Skeletal muscle tissue (tissue), 4 donors: ENCODE data around the gene CDS2. TPM values are rescaled to one million over a fixed set of nuclear protein-coding genes. Genes with fewer than 3 reads are reported as not detected.
"Not testable (repeated sequence)": the region's sequence is repeated elsewhere in the genome, so short reads cannot be mapped to it uniquely, and the experiment has no call there.

Experiments
- H3K27ac ChIP-seq: one replicate; pipeline ENCODE4 v1.7.0; 2013; ENCODE audit warnings: mild to moderate bottlenecking, low read depth, low read length, inconsistent platforms
- H3K27me3 ChIP-seq, 3 donors: one replicate each; pipeline ENCODE4 v1.7.0; 2013; ENCODE audit warnings: low read length in 3 of 3; ENCODE audit not compliant: control insufficient read depth in 3 of 3, insufficient read depth in 3 of 3
- H3K36me3 ChIP-seq, 3 donors: one replicate each; pipeline ENCODE4 v1.7.0; 2013; ENCODE audit warnings: low read length in 3 of 3; ENCODE audit not compliant: control insufficient read depth in 3 of 3, insufficient read depth in 3 of 3
- H3K4me1 ChIP-seq, 3 donors: one replicate each; pipeline ENCODE4 v1.7.0; 2013; ENCODE audit warnings: low read length in 3 of 3, mild to moderate bottlenecking in 3 of 3; ENCODE audit not compliant: control insufficient read depth in 3 of 3, insufficient read depth in 3 of 3
- H3K4me3 ChIP-seq, 3 donors: one replicate each; pipeline ENCODE4 v1.7.0; 2013; ENCODE audit warnings: low read length in 3 of 3
- H3K9ac ChIP-seq, 3 donors: one replicate each; pipeline ENCODE4 v1.7.0; 2013; ENCODE audit warnings: low read length in 3 of 3, mild to moderate bottlenecking in 3 of 3, moderate library complexity in 2 of 3, low read depth in 1 of 3
- H3K9me3 ChIP-seq, 3 donors: one replicate each; pipeline ENCODE4 v1.7.0; 2013; ENCODE audit warnings: low read length in 3 of 3; ENCODE audit not compliant: control insufficient read depth in 3 of 3
- total RNA-seq: library from RNA; depleted of rRNA; stranded (reverse); fragments of >200 nt; gene quantifications from one replicate; pipeline ENCODE4 v1.2.3, GENCODE V29; 2014
- donor health status: Osteomylitis.

Gene CDS2
- total RNA-seq, 1 donor from 2014 or later, result 27.1 TPM

DNA sequence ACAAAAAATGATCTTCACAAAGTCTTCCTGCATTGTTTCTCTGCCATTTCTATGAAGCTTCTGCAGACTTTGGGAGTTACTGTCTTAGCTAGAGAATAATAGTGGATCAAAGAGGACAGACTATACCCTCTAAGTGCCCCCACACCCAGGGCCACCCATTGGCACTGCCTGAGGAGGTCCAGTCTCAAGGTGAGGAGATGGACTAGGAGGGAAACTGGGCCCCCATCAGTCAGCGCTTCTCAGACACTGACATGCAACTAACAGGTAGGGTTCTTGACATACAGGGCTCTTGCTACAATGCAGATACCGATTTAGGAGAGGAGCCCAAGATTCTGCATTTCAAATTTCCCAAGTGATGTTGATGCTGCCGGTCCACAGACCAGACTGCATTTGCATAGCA lies 31.4 kb upstream of the CDS2 start:
- Histone ChIP-seq H3K36me3 (peaks cover 6 to 39% (median 18%) of the 10 kb centered on the region in 3 donors), H3K9ac (no peak overlapping the region), H3K9me3 (no peaks in the 10 kb centered on the region), H3K27me3 (no peaks in the 10 kb centered on the region), H3K4me1 (no peaks in the 10 kb centered on the region), H3K27ac (no peak overlapping the region), H3K4me3 (no peak overlapping the region)

DNA sequence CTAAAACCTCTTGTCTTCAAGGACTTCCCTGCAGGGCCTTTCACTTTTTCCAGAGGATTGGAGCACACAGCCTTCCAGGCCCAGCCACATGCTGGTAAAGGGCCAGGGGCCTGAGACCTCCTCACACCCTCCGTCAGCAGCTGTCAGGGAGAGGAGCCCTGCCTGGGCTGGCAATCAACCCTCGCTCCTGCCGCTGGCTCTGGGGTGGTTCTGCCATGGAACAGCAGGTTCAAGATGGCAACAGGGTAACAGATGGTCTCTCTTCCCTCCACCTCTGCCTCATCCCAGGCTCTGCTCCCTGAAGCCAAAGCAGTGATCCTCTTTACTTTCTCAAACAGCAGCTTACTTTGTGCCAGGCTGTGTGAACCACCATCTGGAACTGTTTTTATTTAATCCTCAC lies 30.9 kb upstream of the CDS2 start:
- Histone ChIP-seq H3K27me3 (no peaks in the 10 kb centered on the region), H3K9ac (no peak overlapping the region), H3K9me3 (no peaks in the 10 kb centered on the region), H3K4me3 (no peak overlapping the region), H3K27ac (no peak overlapping the region), H3K4me1 (no peaks in the 10 kb centered on the region), H3K36me3 (peaks cover 6 to 39% (median 18%) of the 10 kb centered on the region in 3 donors)

DNA sequence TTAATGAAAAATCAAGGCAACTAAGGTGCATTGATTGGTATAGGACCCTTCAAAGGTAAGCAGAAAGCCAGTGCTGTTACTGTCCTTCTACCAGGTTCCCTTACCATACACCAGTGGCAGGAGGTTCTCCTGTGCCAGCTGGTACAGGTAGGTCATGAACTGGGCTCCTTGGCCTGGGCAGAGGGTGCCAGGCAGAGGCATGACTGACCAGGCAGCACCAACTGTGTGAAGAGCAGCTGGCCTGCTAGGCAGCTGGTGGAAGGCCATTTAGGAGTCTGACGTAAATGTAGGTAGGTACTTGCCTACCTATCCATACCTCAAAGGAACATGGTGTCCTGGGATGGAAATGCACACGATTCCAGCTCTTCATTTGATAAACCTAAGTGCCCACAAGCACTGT lies 30.3 kb upstream of the CDS2 start:
- H3K4me1 ChIP-seq, result no peaks in the 10 kb centered on the region
- no peak overlapping the region for H3K27ac ChIP-seq
- H3K36me3 ChIP-seq, result peaks cover 6 to 45% (median 20%) of the 10 kb centered on the region in 3 donors
- H3K9ac ChIP-seq, result no peak overlapping the region
- no peaks in the 10 kb centered on the region for H3K27me3 ChIP-seq
- no peaks in the 10 kb centered on the region for H3K9me3 ChIP-seq
- no peak overlapping the region for H3K4me3 ChIP-seq

DNA sequence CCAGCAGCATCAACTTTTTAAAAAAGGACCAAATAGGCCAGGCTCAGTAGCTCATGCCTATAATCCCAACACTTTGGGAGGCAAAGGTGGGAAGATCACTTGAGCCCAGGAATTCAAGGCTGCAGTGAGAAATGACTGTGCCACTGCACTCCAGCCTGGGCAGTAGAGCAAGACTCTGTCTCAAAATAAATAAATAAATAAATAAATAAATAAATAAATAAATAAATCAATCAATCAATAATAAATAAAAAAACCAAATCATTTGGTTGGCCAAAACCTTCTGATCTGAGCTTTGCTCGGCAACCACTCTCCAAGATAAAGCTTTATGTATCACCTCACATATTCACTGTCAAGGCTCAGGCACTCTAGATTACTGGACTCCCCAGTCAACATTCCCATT lies 27.8 kb upstream of the CDS2 start:
- H3K36me3 ChIP-seq, result peaks cover 21 to 64% (median 35%) of the 10 kb centered on the region in 3 donors

DNA sequence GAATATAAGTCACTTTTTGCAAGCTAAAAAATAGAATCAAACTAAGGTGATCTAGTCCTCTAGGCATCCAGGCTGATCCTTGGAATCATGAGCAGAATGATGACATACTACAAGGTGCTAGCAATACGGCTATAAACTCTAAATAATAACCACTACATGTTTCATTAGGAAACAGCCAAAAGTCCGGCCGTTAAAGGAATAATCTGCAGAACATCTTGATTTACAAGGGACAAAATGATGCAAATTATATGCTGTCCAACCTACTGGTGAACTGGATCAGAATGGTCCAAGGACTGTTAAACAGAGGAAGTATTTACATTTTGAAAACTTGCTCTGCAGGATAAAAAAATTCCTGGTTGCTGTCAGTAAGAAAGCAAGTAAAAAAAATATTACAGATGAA lies 26.9 kb upstream of the CDS2 start:
- H3K4me3 ChIP-seq, H3K9ac ChIP-seq, H3K27ac ChIP-seq, H3K4me1 ChIP-seq, H3K27me3 ChIP-seq, H3K9me3 ChIP-seq: not testable (repeated sequence)
- H3K36me3 ChIP-seq, result peaks cover 26 to 73% (median 41%) of the 10 kb centered on the region in 3 donors

More for the DNA sequence above, 27.8 kb upstream of the CDS2 start:
- H3K9ac ChIP-seq, H3K4me1 ChIP-seq, H3K27ac ChIP-seq, H3K4me3 ChIP-seq, H3K9me3 ChIP-seq, H3K27me3 ChIP-seq: not testable (repeated sequence)

DNA sequence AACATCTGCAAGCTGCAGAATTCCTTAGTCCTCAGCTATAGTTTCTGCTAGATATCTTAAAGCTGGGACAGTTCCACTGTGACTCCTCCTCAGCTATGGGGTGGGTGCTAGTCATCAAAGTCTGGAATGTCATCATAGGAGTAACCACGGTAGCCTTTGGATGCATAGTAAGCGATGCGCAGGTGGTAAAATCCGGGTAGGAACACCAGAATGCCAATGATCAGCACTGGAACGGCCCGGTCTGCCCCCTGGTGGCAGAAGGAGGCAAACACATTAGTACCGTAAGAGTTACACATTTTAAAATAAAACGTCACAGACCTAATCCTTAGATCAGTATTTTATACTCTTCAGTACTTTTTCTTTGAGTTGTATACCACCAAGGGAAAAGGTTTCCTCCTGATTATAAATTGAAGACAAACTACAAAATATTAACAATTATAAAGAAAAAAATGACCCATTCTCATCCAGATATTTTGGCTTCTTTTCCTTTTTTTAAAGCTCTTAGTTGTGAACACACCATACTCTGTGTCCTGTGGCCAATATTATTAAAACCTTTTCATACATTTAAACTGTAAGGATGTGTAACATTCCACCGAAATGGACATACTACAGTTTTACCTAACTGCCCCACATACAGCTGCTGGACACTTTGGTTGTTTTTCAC lies 26.0 kb upstream of the CDS2 start:
- Histone ChIP-seq H3K36me3 (peaks cover 31 to 71% (median 46%) of the 10 kb centered on the region in 3 donors), H3K4me3 (no peak overlapping the region), H3K9ac (no peak overlapping the region), H3K27ac (no peak overlapping the region), H3K4me1 (no peaks in the 10 kb centered on the region), H3K27me3 (no peaks in the 10 kb centered on the region), H3K9me3 (no peaks in the 10 kb centered on the region)

DNA sequence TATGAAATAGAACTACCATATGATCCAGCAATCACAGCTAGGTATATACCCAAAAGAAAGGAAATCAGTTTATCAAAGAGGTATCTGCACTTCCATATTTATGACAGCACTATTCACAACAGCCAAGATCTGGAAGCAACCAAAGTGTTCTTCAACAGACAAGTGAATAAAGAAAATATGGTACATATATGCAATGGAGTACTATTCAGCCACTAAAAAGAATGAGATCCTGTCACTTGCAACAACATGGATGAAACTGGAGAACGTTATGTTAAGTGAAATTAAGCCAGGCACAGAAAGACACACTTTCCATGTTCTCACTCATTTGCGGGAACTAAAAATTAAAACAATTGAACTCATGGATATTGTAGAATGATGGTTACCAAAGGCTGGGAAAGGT lies 22.3 kb upstream of the CDS2 start:
- Histone ChIP-seq H3K9me3 (no peaks in the 10 kb centered on the region), H3K27ac (no peak overlapping the region), H3K9ac (no peak overlapping the region), H3K4me3 (no peak overlapping the region), H3K4me1 (no peaks in the 10 kb centered on the region), H3K36me3 (peaks cover 40 to 58% (median 54%) of the 10 kb centered on the region in 3 donors), H3K27me3 (no peaks in the 10 kb centered on the region)

DNA sequence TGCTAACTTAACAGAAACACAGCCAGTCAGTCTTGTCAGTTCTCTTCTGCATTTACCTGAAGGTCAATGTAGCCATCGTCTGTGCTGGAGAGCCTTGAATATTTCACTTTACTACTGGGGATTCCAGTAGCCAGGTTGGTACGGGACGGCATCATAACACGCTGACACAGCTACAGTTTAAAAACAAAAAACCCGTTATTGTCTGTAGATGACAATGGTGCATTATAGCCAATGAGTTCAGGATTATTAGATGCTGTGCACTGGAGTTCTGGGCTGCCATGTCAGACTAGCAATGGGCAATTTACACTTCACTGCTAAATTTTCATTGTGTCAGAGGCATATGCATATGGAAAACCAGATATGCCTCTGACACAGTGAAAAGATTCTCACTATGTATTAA lies 17.5 kb upstream of the CDS2 start:
- Histone ChIP-seq H3K27me3 (no peaks in the 10 kb centered on the region), H3K9me3 (no peaks in the 10 kb centered on the region), H3K4me1 (peaks cover 7 to 13% (median 8%) of the 10 kb centered on the region in 3 donors), H3K36me3 (peaks cover 31 to 43% (median 36%) of the 10 kb centered on the region in 3 donors), H3K27ac (no peak overlapping the region), H3K4me3 (no peak overlapping the region), H3K9ac (no peak overlapping the region)

DNA sequence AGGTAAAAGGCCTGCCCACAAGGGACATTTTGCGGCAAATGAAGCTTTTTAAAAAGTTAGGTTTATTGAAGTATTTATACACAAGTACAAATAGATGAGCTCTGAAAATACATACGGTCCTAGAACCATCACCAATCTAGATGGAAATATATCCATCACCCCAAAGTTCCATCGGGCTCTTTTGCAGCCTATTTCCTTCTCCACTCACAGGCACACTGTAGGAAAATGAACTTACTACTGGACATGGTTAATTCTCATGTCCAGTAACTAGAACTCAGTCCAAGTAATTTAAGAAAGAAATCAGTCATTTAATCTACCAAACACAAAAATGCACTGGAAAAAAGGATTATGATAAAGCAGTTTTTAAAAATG lies 13.2 kb upstream of the CDS2 start:
- Histone ChIP-seq H3K27ac (peak overlapping the region; percentile 93), H3K36me3 (peaks cover 19 to 42% (median 39%) of the 10 kb centered on the region in 3 donors), H3K9me3 (no peaks in the 10 kb centered on the region), H3K4me1 (peaks cover 13 to 18% (median 13%) of the 10 kb centered on the region in 3 donors), H3K9ac (peak overlapping the region; percentile 86 to 99 (median 98)), H3K4me3 (peak overlapping the region; percentile 90 to 100 (median 91)), H3K27me3 (no peaks in the 10 kb centered on the region)

DNA sequence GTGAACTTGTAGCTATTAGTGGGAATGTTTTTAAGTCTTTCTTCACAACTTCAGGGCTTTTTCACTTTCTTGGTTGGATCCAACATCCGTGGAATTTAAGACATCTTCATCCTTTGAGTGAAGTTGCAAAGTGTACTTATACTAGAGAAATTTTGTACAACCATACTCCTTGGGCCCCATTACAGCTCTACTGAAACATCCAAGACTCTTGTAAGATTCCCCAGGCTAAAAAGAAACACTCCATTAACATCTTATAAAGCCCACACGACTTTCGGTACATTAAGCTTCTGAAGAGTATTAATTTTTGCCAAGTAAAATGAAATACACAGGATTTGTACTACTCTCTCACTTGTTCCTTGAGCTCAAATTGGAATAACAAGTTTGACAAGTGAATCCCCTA lies 12.4 kb upstream of the CDS2 start:
- Histone ChIP-seq H3K36me3 (peaks cover 19 to 36% (median 35%) of the 10 kb centered on the region in 3 donors), H3K9me3 (no peaks in the 10 kb centered on the region), H3K27ac (no peak overlapping the region), H3K9ac (no peak overlapping the region), H3K4me3 (no peak overlapping the region), H3K27me3 (no peaks in the 10 kb centered on the region), H3K4me1 (peaks cover 20 to 25% (median 20%) of the 10 kb centered on the region in 3 donors)
